HG03354 (cell line): ENCODE measurements around the gene SERPINA4.
"Not testable (repeated sequence)": the region's sequence is repeated elsewhere in the genome, so short reads cannot be mapped to it uniquely, and the experiment has no call there.

Experiments used
- ATAC-seq: cut with Tn5 transposase; IDR thresholded peaks from one replicate; pipeline ENCODE4 v1.9.1; 2021; ENCODE audit warnings: mild to moderate bottlenecking; ENCODE audit not compliant: unreplicated experiment, poor library complexity, severe bottlenecking

The SERPINA4 gene

GRCh38 chr14:94583557-94583956, 22.3 kb downstream of the SERPINA4 start:
- ATAC-seq, result no peak

- no peak for ATAC-seq
Observed at GRCh38 chr14:94584591-94585280, 23.5 kb downstream of the SERPINA4 start.

GRCh38 chr14:94586635-94587034, 25.4 kb downstream of the SERPINA4 start:
- ATAC-seq, result no peak

- ATAC-seq, result no peak
Observed at GRCh38 chr14:94588311-94588710, 27.1 kb downstream of the SERPINA4 start.

- ATAC-seq, result no peak
Observed at GRCh38 chr14:94591073-94591472, 29.8 kb downstream of the SERPINA4 start.

GRCh38 chr14:94591871-94592270, 30.6 kb downstream of the SERPINA4 start:
- ATAC-seq, result no peak

GRCh38 chr14:94592457-94592856, 31.2 kb downstream of the SERPINA4 start:
- no peak for ATAC-seq

GRCh38 chr14:94593376-94593748, 32.1 kb downstream of the SERPINA4 start:
- no peak for ATAC-seq

- ATAC-seq, result no peak
Observed at GRCh38 chr14:94593749-94594431, 32.6 kb downstream of the SERPINA4 start.

- ATAC-seq, result no peak
Observed at GRCh38 chr14:94594441-94594840, 33.2 kb downstream of the SERPINA4 start.

GRCh38 chr14:94595912-94596311, 34.7 kb downstream of the SERPINA4 start:
- ATAC-seq, result no peak

- ATAC-seq, result no peak
Observed at GRCh38 chr14:94596361-94596760, 35.1 kb downstream of the SERPINA4 start.

- no peak for ATAC-seq
Observed at GRCh38 chr14:94597788-94598187, 36.5 kb downstream of the SERPINA4 start.

GRCh38 chr14:94598506-94598815, 37.2 kb downstream of the SERPINA4 start:
- ATAC-seq, result no peak

- no peak for ATAC-seq
Observed at GRCh38 chr14:94598816-94599655, 37.8 kb downstream of the SERPINA4 start.

- no peak for ATAC-seq
Observed at GRCh38 chr14:94599656-94600004, 38.4 kb downstream of the SERPINA4 start.

GRCh38 chr14:94600148-94600545, 38.9 kb downstream of the SERPINA4 start:
- no peak for ATAC-seq

GRCh38 chr14:94601884-94602391, 40.7 kb downstream of the SERPINA4 start:
- ATAC-seq, result no peak

- ATAC-seq, result no peak
Observed at GRCh38 chr14:94602722-94603121, 41.5 kb downstream of the SERPINA4 start.

GRCh38 chr14:94605361-94605760, 44.1 kb downstream of the SERPINA4 start:
- ATAC-seq, result no peak

- ATAC-seq, result not testable (repeated sequence)
Observed at GRCh38 chr14:94608966-94609365, 47.7 kb downstream of the SERPINA4 start.
